ENCODE results near the gene ZKSCAN4.

Gene ZKSCAN4

DNA sequence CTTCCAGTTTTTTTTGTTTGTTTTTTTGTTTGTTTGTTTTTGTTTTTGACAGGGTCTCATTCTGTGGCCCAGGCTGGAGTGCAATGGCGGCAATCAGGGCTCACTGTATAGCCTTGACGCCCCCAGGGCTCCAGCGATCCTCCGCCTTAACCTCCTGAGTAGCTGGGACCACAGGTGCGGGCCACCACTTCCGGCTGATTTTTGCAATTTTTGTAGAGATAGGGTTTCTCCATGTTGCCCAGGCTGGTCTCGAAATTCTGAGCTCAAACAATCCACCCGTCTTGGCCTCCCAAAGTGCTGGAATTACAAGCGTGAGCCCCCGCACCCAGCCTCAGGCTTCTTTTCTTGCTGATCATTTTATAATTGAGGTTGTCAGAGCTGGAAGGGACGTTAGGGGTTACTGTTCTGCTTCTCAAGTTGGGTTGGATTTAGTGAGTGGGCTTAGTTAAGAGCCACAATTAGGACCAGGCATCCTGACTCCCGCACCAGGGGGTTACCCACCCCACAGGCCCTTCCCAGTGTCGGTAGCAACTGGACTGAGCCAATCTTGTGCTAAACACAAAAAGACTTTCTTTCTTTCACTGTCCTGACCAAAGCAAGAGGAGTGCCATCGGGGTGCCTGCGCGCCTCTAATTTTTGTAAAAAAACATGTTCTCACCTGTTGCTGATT is 40.1 kb downstream of the ZKSCAN4 start:
- FAIRE-seq, result no peak
- no peak for DNase-seq (ENCODE audit: extremely low spot score, insufficient read length, low read depth)

DNA sequence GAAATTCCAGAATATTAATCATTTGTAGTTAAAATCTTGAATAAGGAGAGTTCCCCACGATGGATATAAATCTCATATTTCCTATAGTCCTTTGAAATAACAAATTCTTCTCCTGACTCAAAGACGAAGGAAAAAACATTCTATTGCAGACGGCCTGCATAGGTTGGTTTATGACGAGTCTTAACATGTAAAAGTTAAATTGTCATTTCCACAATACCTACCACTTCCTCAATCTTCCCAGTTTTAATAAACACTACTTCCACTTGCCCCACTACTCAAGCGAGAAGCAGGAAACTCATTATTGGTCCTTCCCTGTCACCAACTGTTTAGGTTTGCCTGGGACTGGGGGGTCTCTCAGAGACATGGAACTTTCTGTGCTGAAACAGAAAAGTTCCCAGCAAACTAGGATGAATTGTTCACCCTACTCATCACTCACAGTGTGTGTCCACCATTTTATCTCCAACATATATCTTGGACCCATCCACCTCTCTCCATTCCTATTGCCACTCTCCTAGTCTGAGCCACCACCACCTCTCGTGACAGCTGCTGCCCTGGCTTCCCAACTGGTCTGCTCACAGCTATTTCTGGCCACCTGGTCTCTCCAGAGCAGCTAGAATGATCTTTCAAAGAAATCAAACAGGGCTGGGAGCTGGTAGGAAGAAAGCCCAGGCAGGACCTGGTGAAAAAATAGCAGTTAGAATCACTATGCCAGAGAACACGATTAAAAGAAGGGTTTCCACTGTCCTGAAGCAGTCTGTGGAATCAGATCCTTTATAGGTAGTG is 42.1 kb downstream of the ZKSCAN4 start:
- FAIRE-seq (no peak), DNase-seq (ENCODE audit: extremely low spot score, insufficient read length, low read depth) (no peak)

DNA sequence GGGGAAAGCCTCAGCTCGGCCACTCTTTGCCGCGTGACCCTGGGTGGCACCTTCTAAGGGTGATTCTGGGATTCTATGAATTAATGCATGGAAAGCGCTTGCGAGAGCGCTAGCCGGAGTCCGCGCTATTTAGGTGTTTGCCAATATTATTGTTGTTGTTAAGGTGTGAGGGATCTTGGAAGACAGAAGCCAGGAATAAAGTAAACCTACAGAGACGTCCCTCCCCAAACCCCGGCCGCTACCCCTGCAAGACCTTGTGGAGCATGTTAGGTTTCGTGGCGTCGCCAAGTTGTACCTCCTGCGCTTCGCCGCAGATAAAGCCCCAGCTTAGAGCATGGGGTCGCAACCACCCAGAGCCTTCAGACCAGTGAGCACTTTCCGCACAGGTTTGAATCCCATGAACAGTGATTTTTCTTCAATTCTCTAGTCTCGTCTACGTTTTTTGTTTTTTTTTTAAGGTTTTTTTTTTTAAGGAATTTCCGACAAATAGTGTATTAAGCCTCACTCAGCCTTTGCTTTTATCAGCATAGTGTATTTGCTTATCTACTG is 43.9 kb downstream of the ZKSCAN4 start:
- DNase-seq (ENCODE audit: extremely low spot score, insufficient read length, low read depth) (no peak), FAIRE-seq (no peak)

DNA sequence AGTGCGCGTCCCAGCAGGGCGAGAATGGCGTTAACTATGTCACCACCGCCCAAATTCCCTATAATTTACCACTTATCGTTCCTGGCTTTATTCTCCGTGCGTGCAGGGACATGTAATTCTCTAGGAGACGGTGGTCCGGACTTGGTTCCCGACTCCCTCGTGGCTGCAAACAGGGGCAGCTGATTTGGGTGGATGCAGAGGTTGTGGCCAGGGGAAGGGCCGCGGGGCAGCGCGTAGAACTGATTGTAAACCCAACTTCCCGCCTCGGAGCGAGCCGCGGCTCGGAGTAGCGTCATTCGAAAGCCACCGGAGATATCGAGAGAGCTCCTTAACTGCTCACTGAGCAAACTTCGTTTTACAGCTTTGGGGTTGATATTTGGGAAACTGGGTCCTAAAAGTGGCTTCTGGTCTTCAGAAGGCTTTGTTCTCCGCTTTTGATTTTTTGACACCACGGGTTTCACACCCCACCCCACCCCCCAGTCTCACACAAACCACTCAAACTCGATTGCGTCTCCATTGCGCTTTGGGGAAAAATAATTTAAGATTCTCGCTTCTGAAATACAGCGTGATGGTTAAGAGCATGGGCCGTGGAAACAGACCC is 44.5 kb downstream of the ZKSCAN4 start:
- DNase-seq (ENCODE audit: extremely low spot score, insufficient read length, low read depth), result no peak
- FAIRE-seq, result peak; percentile 49

DNA sequence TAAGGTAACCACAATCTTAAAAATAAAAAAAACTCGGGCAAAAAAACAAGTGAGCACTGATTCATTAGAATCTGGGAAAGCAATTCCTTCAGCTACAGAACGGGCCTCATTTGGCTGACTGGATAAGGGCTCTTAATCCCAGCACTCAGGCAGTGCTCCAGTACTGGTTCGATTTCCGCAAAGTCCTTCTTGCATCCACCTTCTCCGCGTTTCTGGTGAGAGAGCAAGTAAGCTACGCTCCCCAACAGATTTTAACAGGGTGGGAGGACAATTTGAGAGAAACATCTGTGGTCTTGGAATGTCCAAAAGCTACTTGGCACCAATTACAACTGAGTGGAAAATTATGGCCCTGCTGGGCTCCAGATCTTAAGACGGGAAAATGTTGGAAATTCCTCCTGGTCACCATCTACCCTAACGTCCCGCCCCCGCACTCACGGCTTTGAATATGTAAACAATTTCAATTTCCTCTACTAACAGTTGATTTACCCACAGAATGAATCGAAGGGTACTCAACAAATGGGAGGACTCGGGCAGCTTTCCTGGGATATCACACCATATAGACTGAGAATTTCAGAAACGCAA is 45.0 kb downstream of the ZKSCAN4 start:
- no peak for DNase-seq (ENCODE audit: extremely low spot score, insufficient read length, low read depth)
- FAIRE-seq, result no peak

DNA sequence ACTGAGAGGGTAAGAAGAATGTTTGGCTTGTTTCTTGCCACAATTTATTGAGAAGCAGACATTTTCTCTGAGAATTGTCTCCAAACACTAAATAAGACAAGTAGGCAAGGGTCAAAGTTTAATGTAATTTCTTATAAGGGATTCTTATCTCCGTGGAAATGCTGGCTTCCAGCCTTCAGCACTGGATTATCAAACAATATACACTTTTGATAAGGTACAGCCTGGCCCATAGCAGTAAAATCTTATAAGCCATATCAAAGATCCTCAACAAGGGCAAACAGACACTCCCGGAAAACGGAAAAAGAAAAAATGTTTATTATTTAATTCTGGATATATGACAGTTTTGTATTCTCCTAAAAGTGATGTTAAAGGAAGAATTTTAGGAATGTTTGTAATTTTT is 45.5 kb downstream of the ZKSCAN4 start:
- FAIRE-seq, result no peak

DNA sequence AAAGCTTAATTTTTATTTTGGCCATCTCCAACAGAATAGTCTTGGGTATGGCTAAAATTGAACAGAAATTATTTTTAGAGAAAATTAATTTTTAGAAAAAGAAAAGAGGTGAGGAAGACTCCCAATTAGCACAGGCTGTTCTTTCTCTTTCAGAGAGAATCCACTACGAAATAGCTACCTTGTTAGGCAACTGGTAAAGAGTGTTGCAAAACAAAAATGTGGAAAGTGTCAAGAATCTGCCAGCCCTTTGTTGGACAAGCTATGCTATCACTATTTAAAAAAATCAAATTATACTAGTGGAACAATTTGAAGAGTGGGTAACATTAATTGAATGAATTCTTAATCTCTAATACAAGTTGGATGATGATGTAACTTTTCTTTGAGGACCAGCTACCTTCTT is 46.2 kb downstream of the ZKSCAN4 start:
- FAIRE-seq (no peak), DNase-seq (ENCODE audit: extremely low spot score, insufficient read length, low read depth) (no peak)

More for the DNA sequence above, 45.5 kb downstream of the ZKSCAN4 start:
- no peak for DNase-seq (ENCODE audit: extremely low spot score, insufficient read length, low read depth)

DNA sequence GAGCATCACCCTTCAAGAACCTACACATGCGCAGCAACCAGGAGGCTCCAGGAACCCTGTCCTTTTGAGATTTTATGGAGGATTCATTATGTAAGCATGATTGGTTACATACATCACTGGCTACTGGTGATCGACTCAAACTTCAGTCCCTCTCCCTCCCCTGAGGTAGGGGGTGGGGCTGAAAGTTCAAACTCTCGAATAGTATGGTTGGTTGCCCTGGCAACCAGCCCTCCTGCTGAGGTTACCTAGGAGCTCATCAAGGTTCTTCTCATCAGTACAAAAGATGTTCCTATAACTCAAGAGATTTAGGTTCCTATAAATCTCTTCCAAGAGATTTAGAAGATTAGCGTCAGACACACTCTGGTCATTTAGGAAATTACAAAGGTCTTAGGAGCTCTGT is 48.9 kb downstream of the ZKSCAN4 start:
- no peak for DNase-seq (ENCODE audit: extremely low spot score, insufficient read length, low read depth)
- no peak for FAIRE-seq

DNA sequence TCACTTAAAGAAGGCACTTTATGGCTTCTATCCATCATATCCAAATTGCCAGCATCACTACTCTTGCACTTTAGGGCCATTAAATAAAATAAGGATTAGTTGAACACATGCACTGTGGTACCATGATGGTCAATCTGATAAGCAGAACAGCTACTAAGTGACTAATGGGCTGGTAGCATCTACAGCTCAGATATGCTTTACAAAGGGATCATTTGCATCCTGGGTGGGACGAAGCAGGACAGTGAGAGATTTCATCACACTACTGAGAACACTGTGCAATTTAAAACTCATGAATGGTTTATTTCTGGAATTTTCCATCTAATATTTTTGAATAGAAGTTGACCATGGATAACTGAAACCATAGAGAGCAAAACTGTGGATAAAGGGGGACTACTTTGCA is 52.0 kb downstream of the ZKSCAN4 start:
- no peak for DNase-seq (ENCODE audit: extremely low spot score, insufficient read length, low read depth)
- FAIRE-seq, result no peak

All from GM18507 (cell line).